Neural crest cell (in vitro differentiated cells): Measurements from ENCODE around the gene FLRT2. TPM values are rescaled to one million over a fixed set of nuclear protein-coding genes. Genes with fewer than 3 reads are reported as not detected.

Experiments used
- DNase-seq: peaks from one replicate; pipeline ENCODE4 v3.0.0; 2021; ENCODE audit warnings: low read depth, mixed read lengths, low spot score
- H3K27ac Mint-ChIP-seq: one replicate; pipeline ENCODE4 v1.8.0; 2021; ENCODE audit warnings: mild to moderate bottlenecking, mixed read lengths; ENCODE audit not compliant: unreplicated experiment
- H3K27me3 Mint-ChIP-seq: 2 replicates; pipeline ENCODE4 v1.8.0; 2021; ENCODE audit warnings: low read depth, mild to moderate bottlenecking, mixed read lengths
- H3K36me3 Mint-ChIP-seq: 2 replicates; pipeline ENCODE4 v1.8.0; 2021; ENCODE audit warnings: low read depth, mild to moderate bottlenecking, mixed read lengths
- H3K4me1 Mint-ChIP-seq: 2 replicates; pipeline ENCODE4 v1.8.0; 2021; ENCODE audit warnings: mixed read lengths
- H3K4me3 Mint-ChIP-seq: one replicate; pipeline ENCODE4 v1.8.0; 2021; ENCODE audit warnings: mild to moderate bottlenecking, mixed read lengths
- H3K9me3 Mint-ChIP-seq: 2 replicates; pipeline ENCODE4 v1.8.0; 2021; ENCODE audit warnings: mixed read lengths
- total RNA-seq: library from RNA; stranded (reverse); gene quantifications from 2 replicates; pipeline ENCODE4 v1.2.1, GENCODE V29; 2021
- TF ChIP-seq, protein P1 (sequence below): fragments of 200-600 bp; sonication (generic); conservative IDR thresholded peaks from 2 replicates; pipeline ENCODE4 v1.5.0; 2021; ENCODE audit warnings: antibody characterized with exemption, mild to moderate bottlenecking

Gene FLRT2
- total RNA-seq, 1 donor from 2014 or later: 13.5 TPM

- H3K27me3 Mint-ChIP-seq: peaks cover 34% of the 10 kb centered on the region
- no peaks in the 10 kb centered on the region for H3K36me3 Mint-ChIP-seq
- H3K27ac Mint-ChIP-seq: no peak overlapping the region
- no peaks in the 10 kb centered on the region for H3K9me3 Mint-ChIP-seq
- H3K4me1 Mint-ChIP-seq: peaks cover 43% of the 10 kb centered on the region
- no peak overlapping the region for H3K4me3 Mint-ChIP-seq
- TF ChIP-seq, protein P1, sequence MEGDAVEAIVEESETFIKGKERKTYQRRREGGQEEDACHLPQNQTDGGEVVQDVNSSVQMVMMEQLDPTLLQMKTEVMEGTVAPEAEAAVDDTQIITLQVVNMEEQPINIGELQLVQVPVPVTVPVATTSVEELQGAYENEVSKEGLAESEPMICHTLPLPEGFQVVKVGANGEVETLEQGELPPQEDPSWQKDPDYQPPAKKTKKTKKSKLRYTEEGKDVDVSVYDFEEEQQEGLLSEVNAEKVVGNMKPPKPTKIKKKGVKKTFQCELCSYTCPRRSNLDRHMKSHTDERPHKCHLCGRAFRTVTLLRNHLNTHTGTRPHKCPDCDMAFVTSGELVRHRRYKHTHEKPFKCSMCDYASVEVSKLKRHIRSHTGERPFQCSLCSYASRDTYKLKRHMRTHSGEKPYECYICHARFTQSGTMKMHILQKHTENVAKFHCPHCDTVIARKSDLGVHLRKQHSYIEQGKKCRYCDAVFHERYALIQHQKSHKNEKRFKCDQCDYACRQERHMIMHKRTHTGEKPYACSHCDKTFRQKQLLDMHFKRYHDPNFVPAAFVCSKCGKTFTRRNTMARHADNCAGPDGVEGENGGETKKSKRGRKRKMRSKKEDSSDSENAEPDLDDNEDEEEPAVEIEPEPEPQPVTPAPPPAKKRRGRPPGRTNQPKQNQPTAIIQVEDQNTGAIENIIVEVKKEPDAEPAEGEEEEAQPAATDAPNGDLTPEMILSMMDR: no peak
- no peak for DNase-seq
These were observed 8.7 kb downstream of the FLRT2 start for GRCh38 chr14:85538636-85539035.

- no peak overlapping the region for H3K27ac Mint-ChIP-seq
- no peaks in the 10 kb centered on the region for H3K36me3 Mint-ChIP-seq
- H3K4me1 Mint-ChIP-seq: peaks cover 37% of the 10 kb centered on the region
- no peaks in the 10 kb centered on the region for H3K9me3 Mint-ChIP-seq
- H3K4me3 Mint-ChIP-seq: no peak overlapping the region
- TF ChIP-seq, protein P1: no peak
- H3K27me3 Mint-ChIP-seq: peaks cover 27% of the 10 kb centered on the region
- DNase-seq: no peak
These were observed 9.6 kb downstream of the FLRT2 start for GRCh38 chr14:85539510-85539909.

GRCh38 chr14:85542623-85543022 lies 12.7 kb downstream of the FLRT2 start:
- Mint-ChIP-seq H3K4me3 (no peak overlapping the region), H3K4me1 (peaks cover 10% of the 10 kb centered on the region), H3K27ac (no peak overlapping the region), H3K36me3 (peaks cover 5% of the 10 kb centered on the region), H3K9me3 (peaks cover 2% of the 10 kb centered on the region), H3K27me3 (no peaks in the 10 kb centered on the region)
- TF ChIP-seq, protein P1: no peak
- no peak for DNase-seq

GRCh38 chr14:85545738-85546137 lies 15.8 kb downstream of the FLRT2 start:
- Mint-ChIP-seq H3K4me3 (no peak overlapping the region), H3K4me1 (no peaks in the 10 kb centered on the region), H3K27me3 (no peaks in the 10 kb centered on the region), H3K36me3 (peaks cover 10% of the 10 kb centered on the region), H3K9me3 (peaks cover 2% of the 10 kb centered on the region), H3K27ac (no peak overlapping the region)
- TF ChIP-seq, protein P1: no peak
- DNase-seq: no peak

GRCh38 chr14:85546390-85546789 lies 16.4 kb downstream of the FLRT2 start:
- H3K4me1 Mint-ChIP-seq: no peaks in the 10 kb centered on the region
- no peak overlapping the region for H3K4me3 Mint-ChIP-seq
- H3K36me3 Mint-ChIP-seq: peaks cover 10% of the 10 kb centered on the region
- no peak overlapping the region for H3K27ac Mint-ChIP-seq
- no peaks in the 10 kb centered on the region for H3K27me3 Mint-ChIP-seq
- DNase-seq: no peak
- H3K9me3 Mint-ChIP-seq: peaks cover 2% of the 10 kb centered on the region
- TF ChIP-seq, protein P1: no peak

- H3K9me3 Mint-ChIP-seq: peaks cover 2% of the 10 kb centered on the region
- TF ChIP-seq, protein P1: no peak
- no peak for DNase-seq
- peaks cover 12% of the 10 kb centered on the region for H3K36me3 Mint-ChIP-seq
- H3K4me1 Mint-ChIP-seq: no peaks in the 10 kb centered on the region
- H3K4me3 Mint-ChIP-seq: no peak overlapping the region
- H3K27me3 Mint-ChIP-seq: no peaks in the 10 kb centered on the region
- no peak overlapping the region for H3K27ac Mint-ChIP-seq
These were observed 19.8 kb downstream of the FLRT2 start for GRCh38 chr14:85549697-85550096.
